K562 (cell line): ENCODE measurements around the gene COX5A. TPM values are rescaled to one million over a fixed set of nuclear protein-coding genes. Genes with fewer than 3 reads are reported as not detected.
A peak's percentile ranks its signal among the peaks of the same experiment; 100 is the strongest.

Source experiments
- ATF4 ChIP-seq: fragments of 450-650 bp; formaldehyde crosslinking; IDR thresholded peaks from 2 replicates; pipeline ENCODE4 v1.4.0; 2022; ENCODE audit warnings: mild to moderate bottlenecking, moderate library complexity
- FOXO4 ChIP-seq: fragments of 450-650 bp; formaldehyde crosslinking; IDR thresholded peaks from 2 replicates; pipeline ENCODE4 v1.4.0; 2020; ENCODE audit warnings: mild to moderate bottlenecking, moderate library complexity
- HDGF ChIP-seq: fragments of 450-650 bp; IDR thresholded peaks from 2 replicates; pipeline ENCODE4 v1.6.1; 2016
- HEY1 ChIP-seq: fragments of 250-450 bp; sonication (Bioruptor Pico); IDR thresholded peaks from 2 replicates; pipeline ENCODE4 v1.5.0; 2020; ENCODE audit warnings: mild to moderate bottlenecking, moderate library complexity, borderline replicate concordance
- NEUROD1 ChIP-seq: fragments of 150-350 bp; IDR thresholded peaks from 2 replicates; pipeline ENCODE4 v1.6.1; 2014; ENCODE audit warnings: borderline replicate concordance, low read length, low read depth; ENCODE audit not compliant: partially characterized antibody
- NR2F6 ChIP-seq: fragments of 450-650 bp; formaldehyde crosslinking; IDR thresholded peaks from 2 replicates; pipeline ENCODE4 v1.4.0; 2020; ENCODE audit warnings: mild to moderate bottlenecking
- PHF21A ChIP-seq: fragments of 450-650 bp; IDR thresholded peaks from 2 replicates; pipeline ENCODE4 v1.6.1; 2017; ENCODE audit warnings: low read depth, borderline replicate concordance
- PRMT5 ChIP-seq: sonication (generic); formaldehyde crosslinking; IDR thresholded peaks from 2 replicates; pipeline ENCODE4 v1.5.0; 2020; ENCODE audit warnings: missing genetic modification reagents
- RBBP5 ChIP-seq: fragments of 200-600 bp; sonication (generic); IDR thresholded peaks from 2 replicates; pipeline ENCODE4 v1.6.1; 2012; ENCODE audit warnings: borderline replicate concordance, mild to moderate bottlenecking, low read length, control low read depth, inconsistent platforms; ENCODE audit not compliant: insufficient read depth, poor library complexity, severe bottlenecking
- RBM17 ChIP-seq: fragments of 200-400 bp; formaldehyde crosslinking; IDR thresholded peaks from 2 replicates; pipeline ENCODE4 v1.6.1; 2017; ENCODE audit warnings: low read depth, mild to moderate bottlenecking, low read length, borderline replicate concordance
- RBM34 ChIP-seq: fragments of 200-400 bp; formaldehyde crosslinking; IDR thresholded peaks from 2 replicates; pipeline ENCODE4 v1.6.1; 2018; ENCODE audit warnings: low read length, borderline replicate concordance; ENCODE audit not compliant: insufficient read depth
- RNF2 ChIP-seq: sonication (generic); IDR thresholded peaks from 2 replicates; pipeline ENCODE4 v1.6.1; 2016
- TARDBP ChIP-seq: fragments of 450-650 bp; IDR thresholded peaks from 2 replicates; pipeline ENCODE4 v1.6.1; 2016
- TOE1 ChIP-seq, 2 experiments: fragments of 450-650 bp in 1 of 2; sonication (generic) in 1 of 2; formaldehyde crosslinking in 1 of 2; IDR thresholded peaks; 2 replicates each; pipeline versions ENCODE4 v1.7.1 to v1.8.0; 2016 to 2022; ENCODE audit warnings: borderline replicate concordance in 2 of 2, mild to moderate bottlenecking in 2 of 2, antibody characterized with exemption in 1 of 2, inconsistent platforms in 1 of 2, low read depth in 1 of 2, missing genetic modification reagents in 1 of 2, moderate library complexity in 1 of 2
- ZBTB34 ChIP-seq: fragments of 250-450 bp; sonication (Bioruptor Pico); IDR thresholded peaks from 2 replicates; pipeline ENCODE4 v1.8.0; 2021; ENCODE audit warnings: mild to moderate bottlenecking, moderate library complexity
- ZNF444 ChIP-seq: fragments of 250-450 bp; sonication (Bioruptor Pico); IDR thresholded peaks from 2 replicates; pipeline ENCODE4 v1.4.0; 2020; ENCODE audit warnings: mild to moderate bottlenecking, moderate library complexity
- polyA plus RNA-seq, 8 experiments: library from polyadenylated mRNA; depleted of rRNA in 4 of 8; stranded (reverse) in 5 of 8; unstranded in 3 of 8; fragments of >200 nt; fragmentation: Nextera tagmentation in 2 of 8; fragmentation: Illumina TruSeq in 1 of 8; extraction: Ambion mirVana in 2 of 8; extraction: Trizol in 1 of 8; gene quantifications; 2 replicates each; pipeline versions ENCODE4 v1.2.1 to v1.2.3, GENCODE V29; 2011 to 2014; ENCODE audit warnings: inconsistent platforms in 1 of 8, missing spikeins in 1 of 8
- total RNA-seq, 7 experiments: library from RNA; depleted of rRNA in 6 of 7; stranded (reverse); fragments of >200 nt in 6 of 7; fragmentation: Illumina TruSeq in 2 of 7; extraction: Trizol in 2 of 7; gene quantifications; 2 replicates each; pipeline versions ENCODE4 v1.2.1 to v1.2.3, GENCODE V29; 2011 to 2021; ENCODE audit warnings: low replicate concordance in 1 of 7
- TF ChIP-seq, protein P1 (sequence below): sonication (generic); formaldehyde crosslinking; IDR thresholded peaks from 2 replicates; pipeline ENCODE4 v1.8.1; 2022; ENCODE audit warnings: missing genetic modification reagents
- TF ChIP-seq, protein P2 (sequence below): fragments of 250-450 bp; sonication (Bioruptor Pico); IDR thresholded peaks from 2 replicates; pipeline ENCODE4 v1.5.1; 2021; ENCODE audit warnings: mild to moderate bottlenecking
- TF ChIP-seq, protein P3 (sequence below): fragments of 250-450 bp; sonication (Bioruptor Pico); IDR thresholded peaks from 2 replicates; pipeline ENCODE4 v1.5.0; 2021

COX5A gene
- total and polyA plus RNA-seq, 9 of the 15 experiments (the other 6 are each of a cell fraction or from before 2014, with no cell fraction given) = 86.8 to 553 (median 371) TPM

DNA sequence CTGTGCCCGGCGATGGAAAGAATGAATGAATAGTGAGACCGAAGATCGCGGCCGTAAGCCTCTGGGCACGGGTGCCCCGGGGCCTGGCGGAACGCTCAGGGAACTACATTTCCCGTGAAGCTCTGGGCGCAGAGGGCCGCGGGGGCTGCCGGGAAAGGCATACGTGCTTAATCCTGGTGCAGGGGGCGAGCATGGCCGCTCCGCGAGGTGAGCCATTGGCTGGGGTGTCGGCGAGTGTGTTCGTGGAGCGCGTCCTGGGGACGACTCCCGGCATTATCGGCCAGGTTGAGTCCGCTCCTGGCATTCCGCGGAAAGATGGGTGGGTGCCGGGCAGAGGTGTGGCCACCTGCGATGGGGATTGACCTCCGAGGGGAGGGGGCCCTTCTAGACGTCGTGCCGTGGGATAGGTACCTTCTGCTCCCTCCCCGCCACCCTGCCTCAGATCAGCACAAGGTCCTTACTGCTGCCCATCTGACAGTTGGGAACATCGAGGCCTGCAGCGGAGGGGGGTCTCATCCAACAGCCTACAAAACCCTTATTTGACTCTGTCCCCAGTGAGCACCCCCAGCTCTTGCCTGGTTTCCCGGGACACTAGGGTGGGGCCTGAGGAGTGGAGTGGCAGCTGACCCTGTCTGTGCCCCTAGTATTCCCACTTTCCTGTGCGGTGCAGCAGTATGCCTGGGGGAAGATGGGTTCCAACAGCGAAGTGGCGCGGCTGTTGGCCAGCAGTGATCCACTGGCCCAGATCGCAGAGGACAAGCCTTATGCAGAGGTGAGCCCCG lies 47.8 kb downstream of the COX5A start, which contains the start of gene MPI (continued):
- TF ChIP-seq, protein P1, sequence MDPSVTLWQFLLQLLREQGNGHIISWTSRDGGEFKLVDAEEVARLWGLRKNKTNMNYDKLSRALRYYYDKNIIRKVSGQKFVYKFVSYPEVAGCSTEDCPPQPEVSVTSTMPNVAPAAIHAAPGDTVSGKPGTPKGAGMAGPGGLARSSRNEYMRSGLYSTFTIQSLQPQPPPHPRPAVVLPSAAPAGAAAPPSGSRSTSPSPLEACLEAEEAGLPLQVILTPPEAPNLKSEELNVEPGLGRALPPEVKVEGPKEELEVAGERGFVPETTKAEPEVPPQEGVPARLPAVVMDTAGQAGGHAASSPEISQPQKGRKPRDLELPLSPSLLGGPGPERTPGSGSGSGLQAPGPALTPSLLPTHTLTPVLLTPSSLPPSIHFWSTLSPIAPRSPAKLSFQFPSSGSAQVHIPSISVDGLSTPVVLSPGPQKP (CRISPR knock-in tag) = no peak
- TF ChIP-seq NEUROD1 = peak; percentile 38
- TF ChIP-seq PHF21A = no peak
- TF ChIP-seq NR2F6 (CRISPR knock-in tag) = no peak
- no peak for TF ChIP-seq HEY1
- no peak for TF ChIP-seq RBM17
- TF ChIP-seq HDGF = no peak
- TF ChIP-seq, protein P2, sequence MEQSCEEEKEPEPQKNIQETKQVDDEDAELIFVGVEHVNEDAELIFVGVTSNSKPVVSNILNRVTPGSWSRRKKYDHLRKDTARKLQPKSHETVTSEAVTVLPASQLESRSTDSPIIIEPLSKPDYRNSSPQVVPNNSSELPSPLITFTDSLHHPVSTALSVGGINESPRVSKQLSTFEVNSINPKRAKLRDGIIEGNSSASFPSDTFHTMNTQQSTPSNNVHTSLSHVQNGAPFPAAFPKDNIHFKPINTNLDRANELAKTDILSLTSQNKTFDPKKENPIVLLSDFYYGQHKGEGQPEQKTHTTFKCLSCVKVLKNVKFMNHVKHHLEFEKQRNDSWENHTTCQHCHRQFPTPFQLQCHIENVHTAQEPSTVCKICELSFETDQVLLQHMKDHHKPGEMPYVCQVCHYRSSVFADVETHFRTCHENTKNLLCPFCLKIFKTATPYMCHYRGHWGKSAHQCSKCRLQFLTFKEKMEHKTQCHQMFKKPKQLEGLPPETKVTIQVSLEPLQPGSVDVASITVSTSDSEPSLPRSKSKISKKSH (CRISPR knock-in tag) = no peak
- TF ChIP-seq TARDBP = no peak
- no peak for TF ChIP-seq ZBTB34 (CRISPR knock-in tag)
- TF ChIP-seq RBBP5 = peak; percentile 78
- TF ChIP-seq TOE1 (IDR thresholded peaks at IDR 0.05; ENCODE audit: borderline replicate concordance) = 0 out of 2 replicates have a peak, but pooled peaks have one; percentile 35
- no peak for TF ChIP-seq TOE1 (CRISPR knock-in tag; IDR thresholded peaks at IDR 0.05; ENCODE audit: borderline replicate concordance, low read depth)
- TF ChIP-seq RBM34 = no peak
- TF ChIP-seq FOXO4 (CRISPR knock-in tag) = no peak
- no peak for TF ChIP-seq RNF2
- TF ChIP-seq ZNF444 (CRISPR knock-in tag) = no peak
- TF ChIP-seq PRMT5 (CRISPR knock-in tag) = no peak
- no peak for TF ChIP-seq ATF4 (CRISPR knock-in tag)
- TF ChIP-seq, protein P3, sequence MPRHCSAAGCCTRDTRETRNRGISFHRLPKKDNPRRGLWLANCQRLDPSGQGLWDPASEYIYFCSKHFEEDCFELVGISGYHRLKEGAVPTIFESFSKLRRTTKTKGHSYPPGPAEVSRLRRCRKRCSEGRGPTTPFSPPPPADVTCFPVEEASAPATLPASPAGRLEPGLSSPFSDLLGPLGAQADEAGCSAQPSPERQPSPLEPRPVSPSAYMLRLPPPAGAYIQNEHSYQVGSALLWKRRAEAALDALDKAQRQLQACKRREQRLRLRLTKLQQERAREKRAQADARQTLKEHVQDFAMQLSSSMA = no peak
